ENCODE data around the gene MVB12B.
"Not testable (repeated sequence)": the region's sequence is repeated elsewhere in the genome, so short reads cannot be mapped to it uniquely, and the experiment has no call there.

MVB12B gene, protein sequence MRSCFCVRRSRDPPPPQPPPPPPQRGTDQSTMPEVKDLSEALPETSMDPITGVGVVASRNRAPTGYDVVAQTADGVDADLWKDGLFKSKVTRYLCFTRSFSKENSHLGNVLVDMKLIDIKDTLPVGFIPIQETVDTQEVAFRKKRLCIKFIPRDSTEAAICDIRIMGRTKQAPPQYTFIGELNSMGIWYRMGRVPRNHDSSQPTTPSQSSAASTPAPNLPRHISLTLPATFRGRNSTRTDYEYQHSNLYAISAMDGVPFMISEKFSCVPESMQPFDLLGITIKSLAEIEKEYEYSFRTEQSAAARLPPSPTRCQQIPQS

GRCh38 chr9:126326228-126327005 is at the start of gene MVB12B:
MVB12B (plus strand) TSS chr9:126326829; CDS start chr9:126326930, 101 bp downstream.
- peak in 3 of 4 experiments; percentile 19 to 32 (median 21) for DNase-seq (ENCODE audit: low read depth in 4 of 4, low spot score in 1 of 4)

GRCh38 chr9:126283799-126284465 is 42.7 kb upstream of the MVB12B start:
- no peak for DNase-seq (ENCODE audit: low read depth in 4 of 4, low spot score in 1 of 4)

GRCh38 chr9:126285652-126286051 is 41.0 kb upstream of the MVB12B start:
- not testable (repeated sequence) for DNase-seq (ENCODE audit: low read depth in 4 of 4, low spot score in 1 of 4)

- no peak for DNase-seq (ENCODE audit: low read depth in 4 of 4, low spot score in 1 of 4)
These were observed 39.3 kb upstream of the MVB12B start for GRCh38 chr9:126287166-126287866.

- no peak for DNase-seq (ENCODE audit: low read depth in 4 of 4, low spot score in 1 of 4)
These were observed 35.8 kb upstream of the MVB12B start for GRCh38 chr9:126290871-126291270.

- DNase-seq (ENCODE audit: low read depth in 4 of 4, low spot score in 1 of 4), result no peak
These were observed 34.7 kb upstream of the MVB12B start for GRCh38 chr9:126291925-126292324.

DNA sequence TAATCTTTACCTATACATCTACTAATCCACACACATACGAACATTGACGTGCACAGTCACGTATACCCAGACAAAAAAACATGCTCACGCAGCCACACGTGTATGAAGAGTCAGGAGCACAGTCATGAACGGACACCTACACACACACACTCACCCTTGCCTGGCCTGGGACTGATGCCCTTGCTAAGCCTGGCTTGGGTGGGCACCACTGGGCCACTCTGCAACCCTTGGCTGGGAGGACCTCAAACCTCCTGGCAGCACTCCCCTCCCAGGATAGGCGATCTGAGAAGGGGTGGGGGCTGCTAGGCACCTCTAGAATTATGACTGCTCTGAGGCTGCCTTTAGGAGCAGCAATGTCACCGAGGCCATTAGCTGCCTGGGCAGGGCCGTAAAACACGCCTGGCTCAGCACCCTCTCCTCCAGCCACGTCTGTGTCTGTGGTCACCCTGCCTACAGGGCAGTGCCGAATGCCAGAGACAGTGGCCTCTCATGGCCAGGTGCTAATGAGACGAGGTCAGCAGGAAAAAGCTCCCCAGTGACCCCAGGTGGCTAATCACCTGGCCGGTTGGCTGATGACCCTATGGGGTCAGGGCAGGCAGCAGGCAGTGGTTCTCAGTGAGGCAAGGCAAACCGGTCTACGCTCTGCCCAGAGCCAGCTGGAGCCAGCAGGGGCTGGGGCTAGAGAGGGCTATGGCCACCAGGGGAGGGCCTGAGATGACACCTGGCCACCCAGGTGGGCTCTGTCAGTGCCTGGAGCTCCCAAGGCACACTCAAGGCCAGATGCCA is 33.7 kb upstream of the MVB12B start:
- no peak for DNase-seq (ENCODE audit: low read depth in 4 of 4, low spot score in 1 of 4)

DNA sequence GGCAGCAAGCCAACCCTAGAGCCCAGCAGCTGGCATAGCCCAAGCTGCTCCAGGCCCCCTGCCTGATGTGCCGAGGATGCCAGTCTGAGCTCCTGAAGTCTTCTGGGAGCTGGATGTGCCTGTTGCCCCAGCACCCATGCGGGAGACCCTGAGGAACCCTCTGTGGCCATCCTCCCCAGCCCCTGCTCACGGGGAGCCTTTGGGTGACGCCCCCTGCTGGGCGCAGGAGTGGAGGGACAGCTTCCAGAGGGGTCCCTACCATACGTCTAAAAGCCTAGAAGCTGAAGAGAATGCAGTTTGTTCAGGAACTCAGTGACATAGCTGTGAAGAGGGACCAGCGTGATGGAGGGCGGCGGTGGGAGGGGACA is 33.1 kb upstream of the MVB12B start:
- no peak for DNase-seq (ENCODE audit: low read depth in 4 of 4, low spot score in 1 of 4)

DNA sequence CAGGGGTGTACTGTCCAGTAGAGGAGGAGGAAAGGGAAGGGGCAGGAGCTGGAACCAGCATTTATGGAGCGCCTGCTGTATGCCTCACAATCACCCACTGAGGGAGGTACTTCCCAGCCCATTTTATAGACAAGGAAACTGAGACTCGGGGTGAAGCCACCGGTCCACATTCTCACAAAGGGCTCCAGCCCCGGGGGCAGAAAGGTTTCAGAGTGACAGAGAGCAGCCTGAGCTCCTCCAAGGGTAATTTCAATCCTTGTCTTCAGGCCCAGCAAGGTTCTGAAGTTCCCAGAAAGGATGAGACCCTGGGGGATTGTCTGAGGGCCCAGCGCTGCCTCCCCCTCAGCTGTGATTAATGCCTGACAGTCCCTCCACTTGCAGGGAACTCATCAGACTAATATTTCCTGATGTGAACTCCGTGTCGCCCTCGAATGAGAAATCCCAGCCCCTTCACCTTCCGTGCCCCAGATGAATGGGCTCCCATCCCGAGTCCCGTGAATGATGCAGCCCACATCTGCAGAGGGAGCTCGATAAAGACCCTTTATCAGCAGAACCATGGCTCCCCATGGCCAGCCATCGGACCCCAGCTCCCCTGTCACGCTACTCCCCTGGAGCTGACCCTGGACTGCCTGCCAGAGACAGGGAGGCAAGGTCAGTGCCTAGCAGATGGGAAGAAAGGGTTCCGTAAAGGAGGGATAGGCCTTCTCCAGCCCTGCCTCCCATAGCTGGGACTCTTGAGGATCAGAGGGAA is 32.1 kb upstream of the MVB12B start:
- DNase-seq (ENCODE audit: low read depth in 4 of 4, low spot score in 1 of 4), result no peak

- DNase-seq (ENCODE audit: low read depth in 4 of 4, low spot score in 1 of 4), result no peak
These were observed 31.5 kb upstream of the MVB12B start for GRCh38 chr9:126295082-126295477.

DNA sequence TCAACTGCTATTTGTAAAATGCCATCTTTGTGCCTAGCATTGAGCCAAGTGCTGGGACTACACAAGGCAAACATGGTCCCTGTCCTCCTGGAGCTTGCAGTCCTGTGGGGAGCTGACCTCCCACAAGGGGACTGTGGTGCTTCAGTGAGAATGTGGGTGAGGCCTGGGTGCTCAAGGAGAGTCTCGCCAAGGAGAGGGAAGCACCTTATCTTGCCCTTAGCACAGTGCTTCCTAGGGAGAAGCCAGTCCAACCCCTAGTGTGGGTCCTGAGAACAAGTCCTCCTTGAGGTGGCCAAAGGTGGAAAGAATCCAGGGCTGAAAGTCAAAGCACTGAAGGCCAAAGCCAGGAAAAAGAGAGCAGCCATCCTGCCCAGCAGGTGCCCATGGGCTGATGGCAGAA is 31.1 kb upstream of the MVB12B start:
- DNase-seq (ENCODE audit: low read depth in 4 of 4, low spot score in 1 of 4), result no peak

DNA sequence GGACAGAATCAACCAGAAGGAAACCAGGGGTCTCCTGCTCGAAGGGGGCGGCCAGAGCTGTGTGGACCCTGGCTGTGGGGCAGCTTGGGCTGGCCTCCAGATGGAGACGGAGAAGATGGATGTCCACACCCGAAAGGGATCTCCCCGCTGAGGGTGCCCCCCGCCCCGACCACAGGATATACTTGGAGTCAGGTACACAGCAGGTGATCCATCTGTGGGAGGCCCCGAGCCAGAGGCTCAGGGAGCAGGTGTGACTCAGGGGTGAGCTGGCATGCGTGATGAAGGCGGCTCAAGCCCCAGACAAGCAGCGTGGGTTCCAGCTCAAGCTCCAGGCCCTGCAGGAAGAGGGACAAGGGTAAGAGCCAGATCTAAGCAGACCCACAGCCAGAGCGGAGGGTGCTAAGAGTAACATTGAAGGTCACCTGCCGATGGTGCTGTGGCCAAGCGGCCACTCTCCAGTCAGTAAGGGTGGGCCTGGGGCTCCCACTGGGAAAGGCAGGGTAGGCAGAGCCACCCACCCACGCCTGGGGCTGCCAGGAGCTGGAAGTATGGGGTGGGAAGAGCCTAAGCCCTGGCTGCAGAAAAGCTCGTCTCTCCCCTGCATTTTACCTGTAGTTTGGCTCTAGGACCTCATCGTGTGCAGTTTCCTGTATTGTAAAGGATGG is 30.6 kb upstream of the MVB12B start:
- DNase-seq (ENCODE audit: low read depth in 4 of 4, low spot score in 1 of 4), result no peak

DNA sequence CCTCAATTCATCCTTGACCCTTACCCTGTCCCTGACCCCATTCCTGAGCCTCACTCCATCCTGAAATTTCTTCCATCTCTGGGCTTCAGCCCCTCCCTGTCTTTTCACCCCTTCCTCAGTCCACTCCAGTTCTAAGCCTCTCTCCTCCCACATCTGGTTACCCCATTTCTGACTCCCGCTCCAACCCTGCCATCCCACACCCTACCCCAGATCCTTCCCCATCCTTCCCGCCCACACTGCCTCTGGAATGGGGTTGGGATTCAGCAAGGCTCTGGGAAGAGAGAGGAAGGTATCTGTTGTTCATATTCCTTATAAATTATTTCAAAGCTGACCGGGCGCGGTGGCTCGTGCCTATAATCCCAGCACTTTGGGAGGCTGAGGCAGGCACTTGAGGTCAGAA is 29.9 kb upstream of the MVB12B start:
- DNase-seq (ENCODE audit: low read depth in 4 of 4, low spot score in 1 of 4), result no peak

- DNase-seq (ENCODE audit: low read depth in 4 of 4, low spot score in 1 of 4), result no peak
These were observed 29.0 kb upstream of the MVB12B start for GRCh38 chr9:126297661-126298060.

- DNase-seq (ENCODE audit: low read depth in 4 of 4, low spot score in 1 of 4), result no peak
These were observed 28.4 kb upstream of the MVB12B start for GRCh38 chr9:126298063-126298801.

- no peak for DNase-seq (ENCODE audit: low read depth in 4 of 4, low spot score in 1 of 4)
These were observed 26.8 kb upstream of the MVB12B start for GRCh38 chr9:126299706-126300276.

GRCh38 chr9:126301196-126301595 is 25.4 kb upstream of the MVB12B start:
- DNase-seq (ENCODE audit: low read depth in 4 of 4, low spot score in 1 of 4), result no peak

- DNase-seq (ENCODE audit: low read depth in 4 of 4, low spot score in 1 of 4), result no peak
These were observed 24.5 kb upstream of the MVB12B start for GRCh38 chr9:126301985-126302603.

Data from stimulated activated CD4-positive, alpha-beta T cell treated with anti-CD3 and anti-CD28 coated beads, Interleukin-1b, Interleukin-23, amount 100 ng/mL, for 24 hours (primary cell).